ENCODE measurements around the gene MCEE. TPM values are rescaled to one million over a fixed set of nuclear protein-coding genes. Genes with fewer than 3 reads are reported as not detected.
"Not testable (repeated sequence)": the region's sequence is repeated elsewhere in the genome, so short reads cannot be mapped to it uniquely, and the experiment has no call there.

Gene MCEE
- 10 to 100 TPM; 19.4 to 23.3 (median 22.5) TPM for polyA plus RNA-seq

- peak within 1 kb of the TSS; percentile 54 for H3K27ac ChIP-seq (ENCODE audit: low read depth, low read length)
- 0% methylated on average over 67 of the region's 67 CpGs for WGBS, 3 donors
These were observed at the start of gene MCEE, which contains the start of gene MPHOSPH10 for GRCh38 chr2:71130152-71130904. MCEE (minus strand) TSS chr2:71130229; CDS start chr2:71130219, 10 bp downstream. MPHOSPH10 (plus strand) TSS chr2:71130634; CDS start chr2:71130666, 32 bp downstream.

GRCh38 chr2:71178836-71179235, 48.8 kb upstream of the MCEE start:
- not testable (repeated sequence) for H3K27ac ChIP-seq (ENCODE audit: low read depth, low read length)
- 77 to 81% (median 80%) methylated on average over 8 of the region's 8 CpGs for WGBS, 3 donors

GRCh38 chr2:71174207-71174606, 44.2 kb upstream of the MCEE start:
- WGBS, 3 donors: 49 to 67% (median 56%) methylated on average over 3 of the region's 3 CpGs
- H3K27ac ChIP-seq (ENCODE audit: low read depth, low read length): no peak overlapping the region

GRCh38 chr2:71173096-71173495, 43.1 kb upstream of the MCEE start:
- no peak overlapping the region for H3K27ac ChIP-seq (ENCODE audit: low read depth, low read length)
- 41 to 51% (median 48%) methylated on average over 1 of the region's 1 CpG for WGBS, 3 donors

GRCh38 chr2:71166812-71167211, 36.8 kb upstream of the MCEE start:
- WGBS, 3 donors: 59 to 70% (median 65%) methylated on average over 3 of the region's 3 CpGs

GRCh38 chr2:71157124-71157793, 27.2 kb upstream of the MCEE start:
- 8 to 11% (median 11%) methylated on average over 16 of the region's 16 CpGs for WGBS, 3 donors
- H3K27ac ChIP-seq (ENCODE audit: low read depth, low read length): no peak overlapping the region

More at GRCh38 chr2:71166812-71167211, 36.8 kb upstream of the MCEE start:
- H3K27ac ChIP-seq (ENCODE audit: low read depth, low read length): no peak overlapping the region

GRCh38 chr2:71156573-71156972, 26.5 kb upstream of the MCEE start:
- WGBS, 3 donors: 45 to 54% (median 54%) methylated on average over 6 of the region's 6 CpGs
- H3K27ac ChIP-seq (ENCODE audit: low read depth, low read length): no peak overlapping the region

GRCh38 chr2:71155846-71156245, 25.8 kb upstream of the MCEE start:
- no peak overlapping the region for H3K27ac ChIP-seq (ENCODE audit: low read depth, low read length)
- 76 to 92% (median 91%) methylated on average over 4 of the region's 4 CpGs for WGBS, 3 donors

- no peak overlapping the region for H3K27ac ChIP-seq (ENCODE audit: low read depth, low read length)
- WGBS, 3 donors: 45 to 71% (median 57%) methylated on average over 6 of the region's 6 CpGs
These were observed 24.8 kb upstream of the MCEE start for GRCh38 chr2:71154798-71155197.

GRCh38 chr2:71154279-71154678, 24.2 kb upstream of the MCEE start:
- H3K27ac ChIP-seq (ENCODE audit: low read depth, low read length): no peak overlapping the region
- WGBS, 3 donors: 80 to 86% (median 80%) methylated on average over 8 of the region's 8 CpGs

- 71 to 75% (median 74%) methylated on average over 11 of the region's 11 CpGs for WGBS, 3 donors
- H3K27ac ChIP-seq (ENCODE audit: low read depth, low read length): no peak overlapping the region
These were observed 23.7 kb upstream of the MCEE start for GRCh38 chr2:71153585-71154224.

- WGBS, 3 donors: 45 to 100% (median 97%) methylated on average over 1 of the region's 1 CpG
These were observed 21.6 kb upstream of the MCEE start for GRCh38 chr2:71151620-71152019.

GRCh38 chr2:71150082-71150816, 20.2 kb upstream of the MCEE start:
- 48 to 62% (median 56%) methylated on average over 3 of the region's 3 CpGs for WGBS, 3 donors
- H3K27ac ChIP-seq (ENCODE audit: low read depth, low read length): no peak overlapping the region

More at GRCh38 chr2:71151620-71152019, 21.6 kb upstream of the MCEE start:
- no peak overlapping the region for H3K27ac ChIP-seq (ENCODE audit: low read depth, low read length)

GRCh38 chr2:71148506-71149063, 18.6 kb upstream of the MCEE start:
- 68 to 91% (median 87%) methylated on average over 2 of the region's 2 CpGs for WGBS, 3 donors
- H3K27ac ChIP-seq (ENCODE audit: low read depth, low read length): no peak overlapping the region

- H3K27ac ChIP-seq (ENCODE audit: low read depth, low read length): no peak overlapping the region
- 91 to 97% (median 95%) methylated on average over 3 of the region's 3 CpGs for WGBS, 3 donors
These were observed 13.8 kb upstream of the MCEE start for GRCh38 chr2:71143782-71144181.

- H3K27ac ChIP-seq (ENCODE audit: low read depth, low read length): no peak overlapping the region
- WGBS, 3 donors: 81 to 95% (median 95%) methylated on average over 3 of the region's 3 CpGs
These were observed 6.1 kb upstream of the MCEE start for GRCh38 chr2:71136174-71136573.

GRCh38 chr2:71133603-71134002, 3.6 kb upstream of the MCEE start:
- no peak overlapping the region for H3K27ac ChIP-seq (ENCODE audit: low read depth, low read length)

- WGBS, 3 donors: 28 to 67% (median 55%) methylated on average over 7 of the region's 7 CpGs
- not testable (repeated sequence) for H3K27ac ChIP-seq (ENCODE audit: low read depth, low read length)
These were observed 1.5 kb upstream of the MCEE start for GRCh38 chr2:71131387-71132166.

Data from adipose tissue (tissue), 3 donors.